PC-3 (cell line): ENCODE measurements around the gene CDH4.

Source experiments
- CTCF ChIP-seq: fragments of 300-600 bp; sonication (generic); conservative IDR thresholded peaks from 2 replicates; pipeline ENCODE4 v1.5.1; 2017; ENCODE audit warnings: antibody characterized with exemption, low read depth, mild to moderate bottlenecking, low read length
- EZH2phosphoT487 ChIP-seq: fragments of 300-600 bp; sonication (generic); IDR thresholded peaks from 2 replicates; pipeline ENCODE4 v1.6.1; 2018; ENCODE audit warnings: mild to moderate bottlenecking, antibody characterized with exemption, low read length, borderline replicate concordance

- TF ChIP-seq EZH2phosphoT487, result no peak
- no peak for TF ChIP-seq CTCF
Observed at GRCh38 chr20:61306937-61307475, 54.9 kb downstream of the CDH4 start.
